C4-2B (cell line): ENCODE measurements around the gene FBXO40.

ENCODE experiments used
- ZFX ChIP-seq: fragments of 450-650 bp; IDR thresholded peaks from 2 replicates; pipeline ENCODE4 v1.6.1; 2017
- TF ChIP-seq, protein P1 (sequence below): fragments of 450-650 bp; conservative IDR thresholded peaks from 2 replicates; pipeline ENCODE4 v1.5.1; 2017; ENCODE audit warnings: mild to moderate bottlenecking

DNA sequence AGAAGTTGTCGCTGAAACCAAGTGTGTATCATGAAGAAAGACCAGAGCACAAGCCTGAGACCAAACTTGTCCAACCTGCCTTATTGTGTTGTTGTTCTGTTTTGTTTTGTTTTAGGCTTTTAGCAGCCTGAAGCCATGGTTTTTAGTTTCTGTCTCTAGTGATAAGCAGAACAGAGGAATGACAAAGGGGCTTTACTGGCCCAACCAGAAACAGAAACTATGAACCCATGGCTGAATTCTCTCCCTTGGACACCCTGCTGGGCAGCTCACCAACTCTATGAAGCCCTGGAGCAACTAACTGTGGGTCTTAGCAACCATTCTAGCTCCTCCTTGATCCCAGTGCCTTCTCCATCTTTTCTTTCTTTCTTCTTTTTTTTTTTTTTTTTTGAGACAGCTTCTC is 37.2 kb downstream of the FBXO40 start:
- TF ChIP-seq, protein P1, sequence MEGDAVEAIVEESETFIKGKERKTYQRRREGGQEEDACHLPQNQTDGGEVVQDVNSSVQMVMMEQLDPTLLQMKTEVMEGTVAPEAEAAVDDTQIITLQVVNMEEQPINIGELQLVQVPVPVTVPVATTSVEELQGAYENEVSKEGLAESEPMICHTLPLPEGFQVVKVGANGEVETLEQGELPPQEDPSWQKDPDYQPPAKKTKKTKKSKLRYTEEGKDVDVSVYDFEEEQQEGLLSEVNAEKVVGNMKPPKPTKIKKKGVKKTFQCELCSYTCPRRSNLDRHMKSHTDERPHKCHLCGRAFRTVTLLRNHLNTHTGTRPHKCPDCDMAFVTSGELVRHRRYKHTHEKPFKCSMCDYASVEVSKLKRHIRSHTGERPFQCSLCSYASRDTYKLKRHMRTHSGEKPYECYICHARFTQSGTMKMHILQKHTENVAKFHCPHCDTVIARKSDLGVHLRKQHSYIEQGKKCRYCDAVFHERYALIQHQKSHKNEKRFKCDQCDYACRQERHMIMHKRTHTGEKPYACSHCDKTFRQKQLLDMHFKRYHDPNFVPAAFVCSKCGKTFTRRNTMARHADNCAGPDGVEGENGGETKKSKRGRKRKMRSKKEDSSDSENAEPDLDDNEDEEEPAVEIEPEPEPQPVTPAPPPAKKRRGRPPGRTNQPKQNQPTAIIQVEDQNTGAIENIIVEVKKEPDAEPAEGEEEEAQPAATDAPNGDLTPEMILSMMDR, result no peak
- no peak for TF ChIP-seq ZFX
